ENCODE measurements around the gene PDK2. TPM values are rescaled to one million over a fixed set of nuclear protein-coding genes. Genes with fewer than 3 reads are reported as not detected.

PDK2 gene
- total RNA-seq, 1 donor from 2014 or later: 28.2 TPM

DNA sequence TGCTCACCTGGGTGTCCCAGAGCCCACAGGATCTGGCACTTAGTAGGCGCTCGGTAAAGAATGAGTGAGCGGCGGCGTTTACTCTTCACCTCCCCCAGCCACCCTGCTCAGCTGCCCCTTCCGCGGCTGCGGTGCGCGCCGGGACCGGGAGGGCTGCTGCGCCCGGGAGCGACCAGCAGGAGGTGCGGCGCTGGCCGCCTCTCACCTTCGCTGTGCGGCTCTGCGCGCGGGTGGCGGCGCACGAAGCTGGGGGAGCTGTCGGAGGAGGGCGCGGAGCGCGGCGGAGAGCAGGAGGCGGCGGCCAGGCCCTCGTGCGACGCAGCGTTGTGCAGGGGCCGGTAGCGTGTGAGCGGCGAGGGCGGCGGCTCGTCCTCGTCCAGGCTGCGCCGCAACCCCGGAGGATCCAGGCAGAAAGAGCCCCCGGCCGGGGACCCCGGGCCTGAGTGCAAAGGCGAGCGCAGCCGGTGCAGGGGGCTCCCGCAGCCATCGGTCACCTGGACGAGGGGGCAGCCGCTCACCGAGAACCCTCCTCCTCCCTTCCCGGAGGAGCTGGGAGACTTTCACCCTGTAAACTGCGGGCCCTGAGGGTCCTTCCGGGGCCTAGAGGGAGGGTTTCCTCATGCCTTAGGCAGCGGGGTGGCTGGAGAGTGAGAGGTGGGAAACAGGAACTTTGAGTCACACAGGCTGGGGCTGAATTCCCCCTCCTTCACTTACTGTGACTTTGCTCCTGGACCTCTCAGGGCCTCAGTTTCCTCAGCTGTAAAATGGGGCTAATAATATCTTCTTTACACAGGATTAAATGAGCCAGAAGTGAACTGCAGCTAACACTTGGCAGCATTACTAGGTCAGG lies 22.3 kb downstream of the PDK2 start:
- DNase-seq: peak; percentile 79

- DNase-seq: no peak
Measured at GRCh38 chr17:50118076-50118827, 23.1 kb downstream of the PDK2 start.

DNA sequence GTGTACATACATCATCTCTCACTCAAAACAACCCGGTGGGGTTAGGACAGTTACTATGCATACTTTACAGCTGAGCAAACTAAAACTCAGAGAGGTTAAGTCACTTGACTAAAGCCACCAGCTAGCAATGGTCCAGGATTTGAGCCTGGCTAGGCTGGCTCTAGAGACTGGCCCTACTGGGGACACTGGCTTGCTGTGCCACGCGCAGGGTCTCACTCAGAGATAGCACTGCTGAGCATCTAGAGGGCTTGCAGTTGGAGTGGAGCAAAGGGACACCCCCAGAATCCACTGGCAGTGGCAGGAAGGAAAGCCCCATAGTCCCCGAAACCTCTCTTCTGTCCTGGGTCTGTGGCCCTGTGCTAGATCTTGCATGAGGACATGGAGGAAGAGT lies 23.7 kb downstream of the PDK2 start:
- DNase-seq: no peak

DNA sequence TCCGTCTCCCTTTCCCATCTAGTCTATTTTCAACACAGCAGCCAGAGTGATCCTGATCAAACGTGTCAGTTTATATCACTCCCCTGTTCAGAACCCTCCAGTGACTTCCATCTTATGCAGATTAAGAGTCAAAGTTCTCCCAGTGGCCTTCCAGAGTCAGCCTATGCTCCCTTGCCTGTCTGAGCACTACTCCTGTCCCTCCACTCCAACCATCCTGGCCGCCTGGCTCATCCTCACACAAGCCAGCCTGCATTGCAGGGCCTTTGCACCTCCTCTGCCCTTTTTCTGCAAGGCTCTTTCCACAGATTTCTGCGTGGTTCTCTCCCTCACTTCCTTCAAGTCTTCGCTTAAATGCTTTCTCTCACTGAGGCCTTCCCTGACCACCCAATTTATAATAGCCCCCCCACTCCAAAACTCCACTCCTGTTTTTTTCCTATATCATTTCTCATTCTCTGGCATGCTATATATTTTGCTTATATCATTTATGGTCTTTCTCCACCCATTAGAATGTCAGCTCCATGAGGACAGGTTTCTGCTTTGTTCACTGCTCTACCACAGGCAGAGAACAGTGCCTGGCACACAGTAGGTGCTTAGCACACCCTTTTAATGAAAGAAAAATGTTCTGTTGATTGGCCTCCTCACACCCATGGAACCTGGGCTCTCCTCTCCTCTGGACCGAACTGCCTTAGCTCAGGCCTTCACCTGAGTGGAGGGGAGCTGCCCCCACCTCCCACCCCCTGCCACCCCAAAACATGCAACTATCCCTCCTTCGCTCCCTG lies 25.5 kb downstream of the PDK2 start:
- DNase-seq: no peak

DNA sequence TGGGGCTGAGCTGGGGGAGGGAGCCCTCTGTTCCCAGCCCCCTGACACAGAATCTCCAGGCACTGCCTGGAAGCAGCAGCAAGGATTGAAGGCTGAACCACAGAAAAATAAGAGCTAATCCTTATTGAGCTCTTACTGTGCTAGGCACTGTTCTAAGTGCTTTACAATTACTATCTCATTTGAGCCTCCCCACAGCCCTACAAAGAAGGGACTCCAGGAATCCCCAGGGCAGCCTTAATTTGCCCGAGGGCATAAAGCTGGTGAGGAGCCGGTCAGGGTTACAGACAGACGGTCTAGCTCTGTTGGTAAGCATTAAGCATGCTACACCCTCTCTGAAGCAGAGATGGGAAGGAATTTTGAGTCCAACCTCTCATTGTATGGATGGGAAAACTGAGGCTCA lies 27.8 kb downstream of the PDK2 start:
- DNase-seq: no peak

GRCh38 chr17:50123649-50124349 lies 28.6 kb downstream of the PDK2 start:
- no peak for DNase-seq

DNA sequence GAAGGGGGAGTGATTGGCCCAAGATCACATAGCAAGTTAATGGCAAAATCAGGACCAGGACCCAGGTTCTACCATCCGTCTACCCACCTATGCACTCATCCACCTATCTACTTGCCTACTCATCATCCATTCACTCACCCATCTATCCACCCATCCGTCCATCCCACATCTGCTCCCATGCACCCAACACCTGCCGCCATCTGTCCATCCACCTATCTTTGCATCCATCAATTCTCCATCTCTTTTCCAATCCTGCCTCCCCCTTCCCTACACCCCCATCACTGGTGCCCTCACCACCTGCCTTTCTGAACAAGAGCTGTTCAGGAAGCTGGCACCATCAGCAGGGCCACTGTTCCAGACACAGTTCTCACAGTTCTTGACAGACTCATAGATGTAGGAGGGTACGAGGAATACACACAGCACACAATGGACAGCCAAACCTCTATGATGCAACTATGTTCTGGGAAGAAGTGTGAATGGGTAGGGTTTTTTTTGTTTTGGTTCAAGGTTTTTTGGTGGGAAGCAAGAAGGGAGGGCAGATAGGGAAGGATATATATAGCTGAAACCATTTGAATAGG lies 30.4 kb downstream of the PDK2 start:
- DNase-seq: no peak

DNA sequence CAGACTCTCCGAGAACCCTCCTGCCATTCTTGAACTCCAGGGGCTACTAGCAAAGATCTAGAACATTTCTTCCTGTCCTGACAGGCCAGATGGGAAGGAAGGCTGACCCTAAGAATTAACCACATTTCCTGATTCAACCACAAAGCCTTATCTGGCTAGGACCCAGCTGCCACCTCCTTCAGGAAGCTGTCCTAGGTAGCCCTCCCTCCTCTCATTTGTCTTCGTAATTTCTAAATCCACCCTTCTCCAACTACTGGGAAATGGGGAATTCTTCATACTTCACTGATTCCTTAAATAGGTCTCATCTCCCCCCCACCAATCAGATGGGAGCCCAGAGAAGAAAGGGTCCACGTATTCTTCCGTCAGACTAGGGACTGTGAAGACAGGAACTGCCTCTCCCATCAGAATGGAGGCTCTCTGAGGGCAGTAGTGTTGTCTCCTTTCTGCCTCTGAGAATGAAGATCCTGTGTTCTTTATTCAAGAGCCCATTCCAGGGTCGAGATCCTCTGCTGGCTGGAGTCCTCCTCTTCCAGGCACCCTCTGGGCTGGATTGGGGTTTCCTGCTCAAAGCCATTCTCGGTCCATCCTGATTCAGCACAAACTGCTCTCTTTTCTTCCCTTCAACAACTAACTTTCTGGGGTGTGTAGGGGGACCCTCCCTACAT lies 32.7 kb downstream of the PDK2 start:
- no peak for DNase-seq

- DNase-seq: peak; percentile 40
Measured at GRCh38 chr17:50128441-50129352, 33.5 kb downstream of the PDK2 start.

DNA sequence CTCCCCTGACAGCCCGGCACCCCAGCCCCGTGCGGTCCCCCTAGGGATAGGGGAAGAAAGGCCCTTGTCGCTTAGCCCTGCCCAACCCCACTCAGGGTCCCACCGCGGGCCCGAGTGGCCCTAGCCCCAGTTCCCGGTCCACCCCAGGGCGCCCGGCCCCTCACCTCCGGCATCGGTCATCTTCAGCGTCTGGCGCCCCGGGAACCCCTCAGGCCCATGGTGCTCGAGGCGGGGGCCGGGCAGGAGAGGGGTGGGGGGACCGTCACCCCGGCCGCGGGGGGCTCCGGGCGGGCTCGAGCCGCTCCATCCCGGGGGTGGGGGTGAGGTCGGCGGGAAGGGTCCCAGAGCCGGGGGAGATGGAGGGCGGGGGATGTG lies 34.2 kb downstream of the PDK2 start:
- DNase-seq: no peak

GRCh38 chr17:50129728-50130558 lies 34.8 kb downstream of the PDK2 start, which contains the start of gene SAMD14:
Gene SAMD14 (minus strand): TSS chr17:50130160. CDS start chr17:50124959, 5,201 bp downstream.
- DNase-seq: peak; percentile 62

DNA sequence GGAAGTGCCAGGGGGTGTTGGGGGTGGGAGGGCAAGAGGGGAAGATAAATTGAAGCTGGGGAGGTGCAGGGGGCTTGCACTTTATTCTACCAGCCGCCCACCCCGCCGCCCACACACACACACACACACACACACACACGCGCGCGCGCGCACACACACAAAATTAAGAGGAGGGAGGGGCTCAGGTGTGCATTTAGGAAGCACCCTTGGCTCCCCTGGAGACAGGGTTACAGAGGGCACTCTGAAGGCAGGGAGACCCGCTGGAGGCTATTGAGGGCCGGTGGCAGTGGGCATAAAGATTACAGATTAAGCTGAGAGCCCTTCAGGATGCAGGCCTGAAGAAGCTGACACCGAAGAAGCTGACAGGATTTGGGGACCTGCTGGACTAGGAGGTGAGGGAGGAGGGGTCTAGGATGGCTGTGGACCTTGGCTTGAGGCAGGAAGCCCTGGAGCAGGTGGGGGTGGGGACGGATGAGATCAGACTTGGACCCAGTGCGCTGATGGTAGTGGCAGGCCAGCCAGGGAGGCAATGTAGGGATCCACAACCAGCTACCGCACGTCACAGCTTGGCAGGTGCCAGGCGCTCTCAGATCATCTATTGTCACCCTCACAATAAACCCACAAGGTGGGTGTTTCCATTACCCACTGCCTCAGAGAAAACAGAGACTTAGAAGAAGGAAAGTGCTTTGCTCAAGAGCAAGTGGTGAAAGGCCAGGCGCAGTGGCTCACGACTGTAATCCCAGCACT lies 35.6 kb downstream of the PDK2 start:
- no peak for DNase-seq

GRCh38 chr17:50132104-50132794 lies 37.1 kb downstream of the PDK2 start:
- no peak for DNase-seq

GRCh38 chr17:50133028-50133768 lies 38.0 kb downstream of the PDK2 start:
- DNase-seq: no peak

- no peak for DNase-seq
Measured at GRCh38 chr17:50133769-50134099, 38.6 kb downstream of the PDK2 start.

GRCh38 chr17:50134206-50135110 lies 39.3 kb downstream of the PDK2 start:
- DNase-seq: no peak
